ENCODE measurements around the gene ATP6V1G2. TPM values are rescaled to one million over a fixed set of nuclear protein-coding genes. Genes with fewer than 3 reads are reported as not detected.

The ATP6V1G2 gene
- total RNA-seq, 1 experiment from 2014 or later, result 3.1 TPM

GRCh38 chr6:31567531-31568370 lies 21.3 kb upstream of the ATP6V1G2 start:
- no TSS peak for BruUV-seq (replicated peaks)
- Histone ChIP-seq H3K4me3 (ENCODE audit: low read depth, low read length, poor library complexity, severe bottlenecking) (no peak overlapping the region), H3K27ac (ENCODE audit: low read depth, low read length, poor library complexity, severe bottlenecking) (no peak overlapping the region), H3K27me3 (replicated peaks; ENCODE audit: insufficient read depth, low read depth, low read length, poor library complexity) (no peaks in the 10 kb centered on the region), H3K9me3 (ENCODE audit: low read depth, low read length, poor library complexity, severe bottlenecking) (no peaks in the 10 kb centered on the region), H3K36me3 (ENCODE audit: insufficient read depth, low read length, poor library complexity, severe bottlenecking) (no peaks in the 10 kb centered on the region), H3K4me1 (ENCODE audit: insufficient read depth, low read length, poor library complexity, severe bottlenecking) (no peaks in the 10 kb centered on the region)
- TF ChIP-seq CTCF (conservative IDR thresholded peaks at IDR 0.05; ENCODE audit: low read depth, low read length) (no peak), EZH2 (IDR thresholded peaks at IDR 0.05; ENCODE audit: borderline replicate concordance, low read depth, low read length, poor library complexity, severe bottlenecking) (no peak)
- DNase-seq (ENCODE audit: low spot score), result no peak
- intact Hi-C loops (cut with micrococcal nuclease; ENCODE audit: unreplicated experiment), result no loop called here
- ChIA-PET CTCF (interaction anchor here (1.1 to 1.2 kb wide), 2 partner anchors 29 to 31 kb away, joined by 3 to 5 read pairs; no protein-coding TSS in a partner anchor), POLR2A (ENCODE audit: low non-redundant PET) (no interaction called here)

- Histone ChIP-seq H3K9me3 (ENCODE audit: low read depth, low read length, poor library complexity, severe bottlenecking) (no peaks in the 10 kb centered on the region), H3K36me3 (ENCODE audit: insufficient read depth, low read length, poor library complexity, severe bottlenecking) (peaks cover 8% of the 10 kb centered on the region), H3K4me3 (ENCODE audit: low read depth, low read length, poor library complexity, severe bottlenecking) (no peak overlapping the region), H3K27ac (ENCODE audit: low read depth, low read length, poor library complexity, severe bottlenecking) (no peak overlapping the region), H3K27me3 (replicated peaks; ENCODE audit: insufficient read depth, low read depth, low read length, poor library complexity) (no peaks in the 10 kb centered on the region), H3K4me1 (ENCODE audit: insufficient read depth, low read length, poor library complexity, severe bottlenecking) (no peaks in the 10 kb centered on the region)
- no TSS peak for BruUV-seq (replicated peaks)
- intact Hi-C loops (cut with micrococcal nuclease; ENCODE audit: unreplicated experiment), result no loop called here
- TF ChIP-seq EZH2 (IDR thresholded peaks at IDR 0.05; ENCODE audit: borderline replicate concordance, low read depth, low read length, poor library complexity, severe bottlenecking) (no peak), CTCF (conservative IDR thresholded peaks at IDR 0.05; ENCODE audit: low read depth, low read length) (no peak)
- ChIA-PET POLR2A (ENCODE audit: low non-redundant PET) (no interaction called here), CTCF (no interaction called here)
- DNase-seq (ENCODE audit: low spot score), result no peak
Observed at GRCh38 chr6:31560697-31561058, 14.3 kb upstream of the ATP6V1G2 start.

GRCh38 chr6:31559958-31560696 lies 13.7 kb upstream of the ATP6V1G2 start:
- Histone ChIP-seq H3K4me3 (ENCODE audit: low read depth, low read length, poor library complexity, severe bottlenecking) (no peak overlapping the region), H3K4me1 (ENCODE audit: insufficient read depth, low read length, poor library complexity, severe bottlenecking) (no peaks in the 10 kb centered on the region), H3K36me3 (ENCODE audit: insufficient read depth, low read length, poor library complexity, severe bottlenecking) (peaks cover 8% of the 10 kb centered on the region), H3K27me3 (replicated peaks; ENCODE audit: insufficient read depth, low read depth, low read length, poor library complexity) (no peaks in the 10 kb centered on the region), H3K9me3 (ENCODE audit: low read depth, low read length, poor library complexity, severe bottlenecking) (no peaks in the 10 kb centered on the region), H3K27ac (ENCODE audit: low read depth, low read length, poor library complexity, severe bottlenecking) (no peak overlapping the region)
- POLR2A ChIA-PET (ENCODE audit: low non-redundant PET), result no interaction called here
- no TSS peak for BruUV-seq (replicated peaks)
- no peak for DNase-seq (ENCODE audit: low spot score)
- intact Hi-C loops (cut with micrococcal nuclease; ENCODE audit: unreplicated experiment), result no loop called here
- no peak for TF ChIP-seq EZH2 (IDR thresholded peaks at IDR 0.05; ENCODE audit: borderline replicate concordance, low read depth, low read length, poor library complexity, severe bottlenecking)
- no peak for TF ChIP-seq CTCF (conservative IDR thresholded peaks at IDR 0.05; ENCODE audit: low read depth, low read length)
- CTCF ChIA-PET, result no interaction called here

Measured in A673 (cell line).